ENCODE results near the gene DCLK1.

DCLK1 gene

DNA sequence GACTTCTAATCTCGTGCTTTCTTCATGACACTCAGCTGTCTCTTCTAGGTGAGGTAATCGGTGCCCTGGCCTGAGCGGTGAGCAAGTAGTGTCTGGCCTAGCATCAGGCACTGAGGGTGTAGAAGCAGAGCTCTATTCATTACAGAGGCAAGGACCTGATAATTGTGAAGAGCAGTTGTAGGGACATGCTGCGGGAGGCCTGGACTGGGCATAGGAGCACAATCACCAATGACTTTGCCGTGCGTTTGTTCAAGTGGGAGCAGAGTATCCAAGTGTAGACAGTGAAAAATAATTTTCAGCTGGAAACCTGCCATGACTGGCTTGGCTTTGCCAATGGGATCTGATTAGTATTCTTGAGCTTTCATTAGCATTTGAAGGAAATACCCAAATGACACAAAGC is 32.1 kb upstream of the DCLK1 start:
- no peak overlapping the region for H3K4me3 ChIP-seq (ENCODE audit: low read length, poor library complexity, severe bottlenecking)
- H3K27me3 ChIP-seq (ENCODE audit: insufficient read depth, low read length, poor library complexity, severe bottlenecking), result no peaks in the 10 kb centered on the region
- H3K9me3 ChIP-seq (ENCODE audit: insufficient read depth, low read depth, low read length), result no peaks in the 10 kb centered on the region

GRCh38 chr13:36160297-36160696 is 29.1 kb upstream of the DCLK1 start:
- TF ChIP-seq EZH2phosphoT487 (IDR thresholded peaks at IDR 0.05; ENCODE audit: borderline replicate concordance) (no peak), CTCF (conservative IDR thresholded peaks at IDR 0.05; ENCODE audit: low read length) (no peak)
- H3K27me3 ChIP-seq (ENCODE audit: insufficient read depth, low read length, poor library complexity, severe bottlenecking), result no peaks in the 10 kb centered on the region
- H4K20me1 ChIP-seq (ENCODE audit: insufficient read depth, low read length, poor library complexity, severe bottlenecking), result no peaks in the 10 kb centered on the region
- H3K4me2 ChIP-seq (ENCODE audit: low read depth, low read length, poor library complexity, severe bottlenecking), result no peak overlapping the region
- H3K9me2 ChIP-seq (replicated peaks; ENCODE audit: low read depth, low read length), result no peaks in the 10 kb centered on the region
- no peaks in the 10 kb centered on the region for H3K9me3 ChIP-seq (ENCODE audit: insufficient read depth, low read depth, low read length)
- no peaks in the 10 kb centered on the region for H3F3A ChIP-seq (ENCODE audit: low read depth)
- H2AFZ ChIP-seq (ENCODE audit: low read length), result no peak overlapping the region
- H3K4me3 ChIP-seq (ENCODE audit: low read length, poor library complexity, severe bottlenecking), result no peak overlapping the region
- no peak overlapping the region for H3K9ac ChIP-seq (ENCODE audit: low read depth, low read length, poor library complexity, severe bottlenecking)
- H3K79me2 ChIP-seq (ENCODE audit: insufficient read depth, low read length), result no peaks in the 10 kb centered on the region
- H3K4me1 ChIP-seq (ENCODE audit: insufficient read depth, low read length, poor library complexity, severe bottlenecking), result no peaks in the 10 kb centered on the region
- no peaks in the 10 kb centered on the region for H3K36me3 ChIP-seq (ENCODE audit: insufficient read depth, low read length)

More for the DNA sequence above, 32.1 kb upstream of the DCLK1 start:
- no peaks in the 10 kb centered on the region for H3F3A ChIP-seq (ENCODE audit: low read depth)
- H2AFZ ChIP-seq (ENCODE audit: low read length), result no peak overlapping the region
- H3K79me2 ChIP-seq (ENCODE audit: insufficient read depth, low read length), result no peaks in the 10 kb centered on the region
- no peak overlapping the region for H3K9ac ChIP-seq (ENCODE audit: low read depth, low read length, poor library complexity, severe bottlenecking)
- H3K4me1 ChIP-seq (ENCODE audit: insufficient read depth, low read length, poor library complexity, severe bottlenecking), result no peaks in the 10 kb centered on the region
- H4K20me1 ChIP-seq (ENCODE audit: insufficient read depth, low read length, poor library complexity, severe bottlenecking), result no peaks in the 10 kb centered on the region
- TF ChIP-seq EZH2phosphoT487 (IDR thresholded peaks at IDR 0.05; ENCODE audit: borderline replicate concordance) (no peak), CTCF (conservative IDR thresholded peaks at IDR 0.05; ENCODE audit: low read length) (no peak)
- H3K36me3 ChIP-seq (ENCODE audit: insufficient read depth, low read length), result no peaks in the 10 kb centered on the region
- H3K4me2 ChIP-seq (ENCODE audit: low read depth, low read length, poor library complexity, severe bottlenecking), result no peak overlapping the region
- no peaks in the 10 kb centered on the region for H3K9me2 ChIP-seq (replicated peaks; ENCODE audit: low read depth, low read length)

GRCh38 chr13:36158611-36159010 is 27.4 kb upstream of the DCLK1 start:
- no peak overlapping the region for H3K4me2 ChIP-seq (ENCODE audit: low read depth, low read length, poor library complexity, severe bottlenecking)
- H3K79me2 ChIP-seq (ENCODE audit: insufficient read depth, low read length), result no peaks in the 10 kb centered on the region
- no peaks in the 10 kb centered on the region for H3K4me1 ChIP-seq (ENCODE audit: insufficient read depth, low read length, poor library complexity, severe bottlenecking)
- no peaks in the 10 kb centered on the region for H3K27me3 ChIP-seq (ENCODE audit: insufficient read depth, low read length, poor library complexity, severe bottlenecking)
- no peak for TF ChIP-seq CTCF (conservative IDR thresholded peaks at IDR 0.05; ENCODE audit: low read length)
- no peak for TF ChIP-seq EZH2phosphoT487 (IDR thresholded peaks at IDR 0.05; ENCODE audit: borderline replicate concordance)
- H3K4me3 ChIP-seq (ENCODE audit: low read length, poor library complexity, severe bottlenecking), result no peak overlapping the region
- no peaks in the 10 kb centered on the region for H3F3A ChIP-seq (ENCODE audit: low read depth)
- no peaks in the 10 kb centered on the region for H3K9me3 ChIP-seq (ENCODE audit: insufficient read depth, low read depth, low read length)
- no peak overlapping the region for H2AFZ ChIP-seq (ENCODE audit: low read length)
- H4K20me1 ChIP-seq (ENCODE audit: insufficient read depth, low read length, poor library complexity, severe bottlenecking), result no peaks in the 10 kb centered on the region
- no peaks in the 10 kb centered on the region for H3K36me3 ChIP-seq (ENCODE audit: insufficient read depth, low read length)
- H3K9me2 ChIP-seq (replicated peaks; ENCODE audit: low read depth, low read length), result no peaks in the 10 kb centered on the region
- no peak overlapping the region for H3K9ac ChIP-seq (ENCODE audit: low read depth, low read length, poor library complexity, severe bottlenecking)

All from Loucy (cell line).